Motor neuron (in vitro differentiated cells): ENCODE measurements around the gene FARP1. TPM values are rescaled to one million over a fixed set of nuclear protein-coding genes. Genes with fewer than 3 reads are reported as not detected.

Experiments used
- ATAC-seq, 8 experiments: fragments of 200-7000 bp; cut with Tn5 transposase; replicated peaks in 6 of 8; 2 replicates each; pipeline ENCODE4 v1.8.0; 2021; ENCODE audit warnings: mild to moderate bottlenecking in 8 of 8, moderate library complexity in 8 of 8
- H3K27ac ChIP-seq, 2 donors: fragments of 250-450 bp; sonication (Bioruptor Pico); 2 replicates each; pipeline ENCODE4 v1.9.0; 2021; ENCODE audit warnings: antibody characterized with exemption in 2 of 2, mild to moderate bottlenecking in 2 of 2, moderate library complexity in 1 of 2
- H3K4me1 ChIP-seq, 2 donors: fragments of 250-450 bp; sonication (Bioruptor Pico); replicated peaks in 1 of 2; 2 replicates each; pipeline ENCODE4 v1.6.1; 2021; ENCODE audit warnings: antibody characterized with exemption in 2 of 2, mild to moderate bottlenecking in 2 of 2, moderate library complexity in 1 of 2
- H3K4me3 ChIP-seq, 5 donors: fragments of 250-450 bp; sonication (Bioruptor Pico); 2 replicates each; pipeline ENCODE4 v1.9.0; 2021; ENCODE audit warnings: antibody characterized with exemption in 5 of 5, mild to moderate bottlenecking in 5 of 5, moderate library complexity in 4 of 5
- WGBS, 10 experiments: fragments of 450-650 bp; shearing (Covaris generic); methylation state at CpG; one replicate each; pipeline ENCODE4 v1.0.0; 2022; 5-methylcytosine and 5-hydroxymethylcytosine counted together
- in situ Hi-C, 9 experiments: fragments of 400-800 bp; cut with MboI; loops; one replicate each; pipeline ENCODE4 v1.15.0; 2021; ENCODE audit warnings: low sequenced_read_pairs in 9 of 9, low pct_unique_long_range_greater_than_20kb in 2 of 9; ENCODE audit not compliant: unreplicated experiment in 9 of 9
- total RNA-seq, 8 experiments: library from RNA; unstranded; fragments of 300-600 nt; gene quantifications; 2 replicates each; pipeline versions ENCODE4 v1.2.3 to v1.2.4, GENCODE V29; 2022

The FARP1 gene
- total RNA-seq, 8 experiments from 2014 or later: 6.5 to 349 (median 25.6) TPM

GRCh38 chr13:98398581-98398980 is 255.7 kb downstream of the FARP1 start:
- Histone ChIP-seq H3K4me1 (peaks cover 0 to 13% of the 10 kb centered on the region in 2 donors), H3K4me3 (no peak overlapping the region), H3K27ac (no peak overlapping the region)
- in situ Hi-C loops: no loop called here
- ATAC-seq: no peak
- WGBS, 10 experiments: 71 to 100% (median 79%) methylated on average over 1 to 5 of the region's 5 CpGs; no CpG with 5 or more reads in 2 of the 10 experiments

- Histone ChIP-seq H3K4me1 (peaks cover 11 to 13% of the 10 kb centered on the region in 2 donors), H3K27ac (no peak overlapping the region), H3K4me3 (no peak overlapping the region)
- WGBS, 10 experiments: 15 to 100% (median 90%) methylated on average over 1 to 4 of the region's 4 CpGs; no CpG with 5 or more reads in 1 of the 10 experiments
- no peak for ATAC-seq
- in situ Hi-C loops: loop anchor here in 4 of 9 experiments (25.0 kb wide), 3 partner anchors 262 to 412 kb away; partner anchors contain the start of gene FARP1 (in 2 of the 4)
Measured at GRCh38 chr13:98399756-98400155, 256.9 kb downstream of the FARP1 start.

GRCh38 chr13:98401934-98402333 is 259.0 kb downstream of the FARP1 start:
- no peak for ATAC-seq
- Histone ChIP-seq H3K4me3 (no peak overlapping the region), H3K27ac (no peak overlapping the region), H3K4me1 (peaks cover 25 to 28% of the 10 kb centered on the region in 2 donors)
- 86 to 100% (median 94%) methylated on average over 3 to 11 of the region's 13 CpGs; no CpG with 5 or more reads in 1 of the 10 experiments for WGBS, 10 experiments
- in situ Hi-C loops: loop anchor here in 4 of 9 experiments (25.0 kb wide), 3 partner anchors 265 to 415 kb away; partner anchors contain the start of gene FARP1 (in 2 of the 4)

- 77 to 100% (median 100%) methylated on average over 1 of the region's 2 CpGs; no CpG with 5 or more reads in 5 of the 10 experiments for WGBS, 10 experiments
- H3K4me1 ChIP-seq: peaks cover 24 to 25% of the 10 kb centered on the region in 2 donors
- no peak for ATAC-seq
- in situ Hi-C loops: loop anchor here in 4 of 9 experiments (25.0 kb wide), 3 partner anchors 266 to 416 kb away; partner anchors contain the start of gene FARP1 (in 2 of the 4)
- no peak overlapping the region for H3K27ac ChIP-seq
- no peak overlapping the region for H3K4me3 ChIP-seq
Measured at GRCh38 chr13:98403076-98403475, 260.2 kb downstream of the FARP1 start.

GRCh38 chr13:98405107-98405571 is 262.2 kb downstream of the FARP1 start:
- 0 to 100% (median 15%) methylated on average over 1 to 6 of the region's 7 CpGs for WGBS, 10 experiments
- in situ Hi-C loops: loop anchor here in 4 of 9 experiments (25.0 kb wide), 3 partner anchors 268 to 418 kb away; partner anchors contain the start of gene FARP1 (in 2 of the 4)
- ATAC-seq: peak in 7 of 8 experiments; percentile 38 to 98 (median 96)
- Histone ChIP-seq H3K4me3 (no peak overlapping the region), H3K27ac (no peak overlapping the region), H3K4me1 (peaks cover 24 to 25% of the 10 kb centered on the region in 2 donors)

GRCh38 chr13:98405690-98406344 is 262.9 kb downstream of the FARP1 start:
- in situ Hi-C loops: loop anchor here in 4 of 9 experiments (25.0 kb wide), 3 partner anchors 269 to 419 kb away; partner anchors contain the start of gene FARP1 (in 2 of the 4)
- WGBS, 10 experiments: 35 to 79% (median 70%) methylated on average over 2 to 8 of the region's 8 CpGs; no CpG with 5 or more reads in 1 of the 10 experiments
- Histone ChIP-seq H3K4me1 (peaks cover 24 to 28% of the 10 kb centered on the region in 2 donors), H3K4me3 (no peak overlapping the region), H3K27ac (no peak overlapping the region)
- no peak for ATAC-seq

- peaks cover 30 to 34% of the 10 kb centered on the region in 2 donors for H3K4me1 ChIP-seq
- in situ Hi-C loops: loop anchor here in 4 of 9 experiments (25.0 kb wide), 3 partner anchors 269 to 419 kb away; partner anchors contain the start of gene FARP1 (in 2 of the 4)
- WGBS, 10 experiments: 85 to 100% (median 90%) methylated on average over 1 to 9 of the region's 9 CpGs; no CpG with 5 or more reads in 2 of the 10 experiments
- no peak overlapping the region for H3K4me3 ChIP-seq
- ATAC-seq: no peak
- no peak overlapping the region for H3K27ac ChIP-seq
Measured at GRCh38 chr13:98406427-98406826, 263.5 kb downstream of the FARP1 start.

GRCh38 chr13:98406971-98407370 is 264.1 kb downstream of the FARP1 start:
- Histone ChIP-seq H3K4me3 (no peak overlapping the region), H3K27ac (no peak overlapping the region), H3K4me1 (peaks cover 31 to 36% of the 10 kb centered on the region in 2 donors)
- 60 to 100% (median 97%) methylated on average over 1 to 9 of the region's 9 CpGs; no CpG with 5 or more reads in 1 of the 10 experiments for WGBS, 10 experiments
- in situ Hi-C loops: loop anchor here in 4 of 9 experiments (25.0 kb wide), 3 partner anchors 270 to 420 kb away; partner anchors contain the start of gene FARP1 (in 2 of the 4)
- ATAC-seq: no peak

- in situ Hi-C loops: loop anchor here in 4 of 9 experiments (25.0 kb wide), 3 partner anchors 270 to 420 kb away; partner anchors contain the start of gene FARP1 (in 2 of the 4)
- ATAC-seq: no peak
- Histone ChIP-seq H3K27ac (no peak overlapping the region), H3K4me1 (peaks cover 25 to 36% of the 10 kb centered on the region in 2 donors), H3K4me3 (no peak overlapping the region)
- WGBS, 10 experiments: 80 to 100% (median 100%) methylated on average over 1 to 4 of the region's 4 CpGs; no CpG with 5 or more reads in 4 of the 10 experiments
Measured at GRCh38 chr13:98407575-98407974, 264.7 kb downstream of the FARP1 start.

GRCh38 chr13:98409281-98409680 is 266.4 kb downstream of the FARP1 start:
- Histone ChIP-seq H3K4me3 (no peak overlapping the region), H3K27ac (no peak overlapping the region), H3K4me1 (peaks cover 25 to 29% of the 10 kb centered on the region in 2 donors)
- in situ Hi-C loops: loop anchor here in 4 of 9 experiments (25.0 kb wide), 3 partner anchors 272 to 422 kb away; partner anchors contain the start of gene FARP1 (in 2 of the 4)
- no peak for ATAC-seq
- WGBS, 10 experiments: 94 to 100% (median 98%) methylated on average over 2 to 11 of the region's 13 CpGs; no CpG with 5 or more reads in 5 of the 10 experiments

- Histone ChIP-seq H3K4me1 (peaks cover 19 to 20% of the 10 kb centered on the region in 2 donors), H3K4me3 (no peak overlapping the region), H3K27ac (no peak overlapping the region)
- WGBS, 10 experiments: 75 to 100% (median 97%) methylated on average over 1 to 11 of the region's 11 CpGs
- ATAC-seq: no peak
- in situ Hi-C loops: loop anchor here in 4 of 9 experiments (25.0 kb wide), 3 partner anchors 273 to 423 kb away; partner anchors contain the start of gene FARP1 (in 2 of the 4)
Measured at GRCh38 chr13:98410612-98411011, 267.7 kb downstream of the FARP1 start.

GRCh38 chr13:98411013-98411412 is 268.1 kb downstream of the FARP1 start:
- in situ Hi-C loops: loop anchor here in 4 of 9 experiments (25.0 kb wide), 3 partner anchors 274 to 424 kb away; partner anchors contain the start of gene FARP1 (in 2 of the 4)
- no peak overlapping the region for H3K4me3 ChIP-seq
- H3K4me1 ChIP-seq: peaks cover 15 to 16% of the 10 kb centered on the region in 2 donors
- H3K27ac ChIP-seq: no peak overlapping the region
- 58 to 100% (median 80%) methylated on average over 1 to 5 of the region's 5 CpGs for WGBS, 10 experiments
- no peak for ATAC-seq
